Panc1 (cell line): ENCODE results near the gene CYP11A1. TPM values are rescaled to one million over a fixed set of nuclear protein-coding genes. Genes with fewer than 3 reads are reported as not detected.

Source experiments
- ATAC-seq: fragments of 200-7000 bp; cut with Tn5 transposase; 2 replicates; pipeline ENCODE4 v1.9.1; 2020; ENCODE audit warnings: mild to moderate bottlenecking, moderate library complexity
- BruUV-seq: library from RNA; stranded (reverse); fragments of 400-500 nt; replicated peaks from 2 replicates; lab custom pipeline; 2021; lab: Mats Ljungman, UMichigan
- CTCF ChIA-PET: fragments of 300-600 bp; sonication (Branson Sonifier 250); formaldehyde crosslinking; loops from one replicate; lab custom pipeline; 2022; ENCODE audit warnings: antibody characterized with exemption; lab: Charles Lee
- POLR2A ChIA-PET: fragments of 300-600 bp; sonication (Branson Sonifier 250); formaldehyde crosslinking; loops from one replicate; lab custom pipeline; 2022; ENCODE audit warnings: antibody characterized with exemption; lab: Charles Lee
- DNase-seq: peaks from one replicate; pipeline ENCODE4 v3.0.0-alpha.2; 2010; ENCODE audit warnings: low read depth, low spot score
- H3K27ac ChIP-seq: 2 replicates; pipeline ENCODE4 v1.5.1; 2011; ENCODE audit warnings: mild to moderate bottlenecking, low read length, inconsistent platforms
- H3K27me3 ChIP-seq: fragments of 200-500 bp; sonication (Bioruptor generic); 2 replicates; pipeline ENCODE4 v1.6.0; 2014; ENCODE audit warnings: low read length, inconsistent platforms; ENCODE audit not compliant: control insufficient read depth, insufficient read depth
- H3K36me3 ChIP-seq: fragments of 200-500 bp; sonication (Bioruptor generic); 2 replicates; pipeline ENCODE4 v1.5.1; 2014; ENCODE audit warnings: inconsistent platforms, mild to moderate bottlenecking, low read length, moderate library complexity; ENCODE audit not compliant: control insufficient read depth, insufficient read depth
- H3K4me1 ChIP-seq: 2 replicates; pipeline ENCODE4 v1.5.1; 2011; ENCODE audit warnings: inconsistent platforms, mild to moderate bottlenecking, low read length, moderate library complexity; ENCODE audit not compliant: control insufficient read depth, insufficient read depth
- H3K4me3 ChIP-seq, 2 experiments: 2 replicates each; pipeline ENCODE4 v1.5.1; 2011 to 2012; ENCODE audit warnings: low read depth in 2 of 2, low read length in 2 of 2, mild to moderate bottlenecking in 2 of 2, inconsistent platforms in 1 of 2, moderate library complexity in 1 of 2
- H3K9me3 ChIP-seq: fragments of 200-500 bp; sonication (Bioruptor generic); 2 replicates; pipeline ENCODE4 v1.5.1; 2014; ENCODE audit warnings: low read depth, mild to moderate bottlenecking, inconsistent platforms, low read length, moderate library complexity; ENCODE audit not compliant: control insufficient read depth, insufficient read depth
- POLR2AphosphoS5 ChIP-seq: IDR thresholded peaks from 2 replicates; pipeline ENCODE4 v1.6.1; 2012; ENCODE audit warnings: mild to moderate bottlenecking, low read depth, low read length, moderate library complexity
- SIN3A ChIP-seq: IDR thresholded peaks from 2 replicates; pipeline ENCODE4 v1.6.1; 2012; ENCODE audit warnings: low read depth, mild to moderate bottlenecking, low read length, moderate library complexity, borderline replicate concordance; ENCODE audit not compliant: insufficient read depth
- TCF7L2 ChIP-seq: IDR thresholded peaks from 2 replicates; pipeline ENCODE4 v1.6.1; 2011; ENCODE audit warnings: mild to moderate bottlenecking, low read depth, low read length, inconsistent platforms
- in situ Hi-C: cut with HindIII; loops from 2 replicates; pipeline ENCODE4 v1.10.0; 2016; ENCODE audit warnings: low sequenced_read_pairs, low pct_unique_long_range_greater_than_20kb
- intact Hi-C: fragments of 100-400 bp; cut with micrococcal nuclease; formaldehyde crosslinking; loops from one replicate; pipeline ENCODE4 v1.10.0; 2022; ENCODE audit not compliant: unreplicated experiment
- total RNA-seq: library from RNA; stranded (reverse); gene quantifications from one replicate; pipeline ENCODE4 v1.2.1, GENCODE V29; 2021; ENCODE audit not compliant: unreplicated experiment
- TF ChIP-seq, protein P1 (sequence below): fragments of 450-650 bp; IDR thresholded peaks from 2 replicates; pipeline ENCODE4 v1.5.1; 2017; ENCODE audit warnings: mild to moderate bottlenecking
- TF ChIP-seq, protein P2 (sequence below), 2 experiments: IDR thresholded peaks; 2 replicates each; pipeline ENCODE4 v1.6.1; 2011 to 2012; ENCODE audit warnings: low read depth in 2 of 2, control low read depth in 1 of 2, low read length in 1 of 2, mild to moderate bottlenecking in 1 of 2, moderate library complexity in 1 of 2; ENCODE audit not compliant: insufficient read depth in 1 of 2

CYP11A1 gene
- total RNA-seq, 1 experiment from 2014 or later: 0.57 TPM

DNA sequence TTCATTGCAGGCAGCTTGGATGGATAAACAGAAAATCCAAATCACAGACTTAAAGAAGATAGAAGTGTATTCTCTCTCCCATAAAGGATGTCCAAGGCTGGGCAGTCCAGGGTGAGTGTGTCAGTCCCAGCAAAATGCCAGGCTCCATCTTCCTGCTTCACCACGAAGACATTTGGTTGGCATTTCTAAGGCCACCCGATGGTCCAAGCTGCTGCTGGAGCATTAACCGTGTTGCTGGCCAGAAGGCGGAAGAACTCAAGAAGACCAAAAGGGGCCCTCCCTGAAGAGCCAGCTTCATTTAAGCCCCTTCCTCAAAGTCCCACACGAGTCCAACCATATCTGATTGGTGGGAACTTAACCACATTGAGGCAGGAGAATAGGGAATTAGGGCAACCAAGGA is 3.0 kb upstream of the CYP11A1 start:
- in situ Hi-C loops: loop anchor here (10.0 kb wide), 1 partner anchor 124 kb away; no protein-coding TSS in a partner anchor

DNA sequence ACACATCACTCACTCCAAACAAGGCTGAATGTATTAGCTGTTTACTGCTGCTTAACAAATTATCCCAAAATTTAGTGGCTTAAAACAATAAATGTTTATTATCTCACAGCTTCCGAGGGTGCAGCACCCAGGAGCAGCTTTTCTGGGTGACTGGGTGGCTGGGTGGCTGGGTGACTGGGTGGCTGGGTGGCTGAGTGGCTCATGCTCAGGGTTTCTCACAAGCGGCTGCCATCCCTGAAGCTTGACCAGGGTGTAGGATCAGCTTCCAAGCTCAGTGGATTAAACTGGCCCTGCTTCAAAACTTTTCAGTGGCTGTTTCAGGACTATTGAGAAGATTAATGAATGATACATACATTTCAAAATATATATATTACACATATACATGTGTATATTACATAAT is 2.3 kb upstream of the CYP11A1 start:
- H3K4me1 ChIP-seq: peaks cover 9% of the 10 kb centered on the region
- no peaks in the 10 kb centered on the region; the same call in 1 of the 2 replicates for H3K27me3 ChIP-seq
- no peaks in the 10 kb centered on the region for H3K9me3 ChIP-seq
- in situ Hi-C loops (loop anchor here (10.0 kb wide), 1 partner anchor 125 kb away; no protein-coding TSS in a partner anchor), intact Hi-C loops (loop anchor here (5.0 kb wide), 3 partner anchors 118 to 263 kb away; partner anchors contain the start of gene CLK3)
- TF ChIP-seq, protein P1, sequence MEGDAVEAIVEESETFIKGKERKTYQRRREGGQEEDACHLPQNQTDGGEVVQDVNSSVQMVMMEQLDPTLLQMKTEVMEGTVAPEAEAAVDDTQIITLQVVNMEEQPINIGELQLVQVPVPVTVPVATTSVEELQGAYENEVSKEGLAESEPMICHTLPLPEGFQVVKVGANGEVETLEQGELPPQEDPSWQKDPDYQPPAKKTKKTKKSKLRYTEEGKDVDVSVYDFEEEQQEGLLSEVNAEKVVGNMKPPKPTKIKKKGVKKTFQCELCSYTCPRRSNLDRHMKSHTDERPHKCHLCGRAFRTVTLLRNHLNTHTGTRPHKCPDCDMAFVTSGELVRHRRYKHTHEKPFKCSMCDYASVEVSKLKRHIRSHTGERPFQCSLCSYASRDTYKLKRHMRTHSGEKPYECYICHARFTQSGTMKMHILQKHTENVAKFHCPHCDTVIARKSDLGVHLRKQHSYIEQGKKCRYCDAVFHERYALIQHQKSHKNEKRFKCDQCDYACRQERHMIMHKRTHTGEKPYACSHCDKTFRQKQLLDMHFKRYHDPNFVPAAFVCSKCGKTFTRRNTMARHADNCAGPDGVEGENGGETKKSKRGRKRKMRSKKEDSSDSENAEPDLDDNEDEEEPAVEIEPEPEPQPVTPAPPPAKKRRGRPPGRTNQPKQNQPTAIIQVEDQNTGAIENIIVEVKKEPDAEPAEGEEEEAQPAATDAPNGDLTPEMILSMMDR: no peak
- TF ChIP-seq, protein P2, sequence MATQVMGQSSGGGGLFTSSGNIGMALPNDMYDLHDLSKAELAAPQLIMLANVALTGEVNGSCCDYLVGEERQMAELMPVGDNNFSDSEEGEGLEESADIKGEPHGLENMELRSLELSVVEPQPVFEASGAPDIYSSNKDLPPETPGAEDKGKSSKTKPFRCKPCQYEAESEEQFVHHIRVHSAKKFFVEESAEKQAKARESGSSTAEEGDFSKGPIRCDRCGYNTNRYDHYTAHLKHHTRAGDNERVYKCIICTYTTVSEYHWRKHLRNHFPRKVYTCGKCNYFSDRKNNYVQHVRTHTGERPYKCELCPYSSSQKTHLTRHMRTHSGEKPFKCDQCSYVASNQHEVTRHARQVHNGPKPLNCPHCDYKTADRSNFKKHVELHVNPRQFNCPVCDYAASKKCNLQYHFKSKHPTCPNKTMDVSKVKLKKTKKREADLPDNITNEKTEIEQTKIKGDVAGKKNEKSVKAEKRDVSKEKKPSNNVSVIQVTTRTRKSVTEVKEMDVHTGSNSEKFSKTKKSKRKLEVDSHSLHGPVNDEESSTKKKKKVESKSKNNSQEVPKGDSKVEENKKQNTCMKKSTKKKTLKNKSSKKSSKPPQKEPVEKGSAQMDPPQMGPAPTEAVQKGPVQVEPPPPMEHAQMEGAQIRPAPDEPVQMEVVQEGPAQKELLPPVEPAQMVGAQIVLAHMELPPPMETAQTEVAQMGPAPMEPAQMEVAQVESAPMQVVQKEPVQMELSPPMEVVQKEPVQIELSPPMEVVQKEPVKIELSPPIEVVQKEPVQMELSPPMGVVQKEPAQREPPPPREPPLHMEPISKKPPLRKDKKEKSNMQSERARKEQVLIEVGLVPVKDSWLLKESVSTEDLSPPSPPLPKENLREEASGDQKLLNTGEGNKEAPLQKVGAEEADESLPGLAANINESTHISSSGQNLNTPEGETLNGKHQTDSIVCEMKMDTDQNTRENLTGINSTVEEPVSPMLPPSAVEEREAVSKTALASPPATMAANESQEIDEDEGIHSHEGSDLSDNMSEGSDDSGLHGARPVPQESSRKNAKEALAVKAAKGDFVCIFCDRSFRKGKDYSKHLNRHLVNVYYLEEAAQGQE (IDR thresholded peaks at IDR 0.05; ENCODE audit: insufficient read depth in 1 of 2, low read depth in 2 of 2, low read length in 1 of 2): no peak
- no peak for TF ChIP-seq POLR2AphosphoS5
- DNase-seq (no peak), ATAC-seq (no peak)
- BruUV-seq: no TSS peak
- H3K4me3 ChIP-seq: no peak overlapping the region
- ChIA-PET POLR2A (no interaction called here), CTCF (interaction anchor here (0.6 kb wide), 1 partner anchor 317 kb away, joined by 6 read pairs; no protein-coding TSS in a partner anchor)
- no peak overlapping the region for H3K27ac ChIP-seq
- H3K36me3 ChIP-seq: no peaks in the 10 kb centered on the region

More for the DNA sequence above, 3.0 kb upstream of the CYP11A1 start:
- H3K36me3 ChIP-seq: no peaks in the 10 kb centered on the region
- POLR2A ChIA-PET: no interaction called here
- intact Hi-C loops: loop anchor here (5.0 kb wide), 3 partner anchors 117 to 262 kb away; partner anchors contain the start of gene CLK3
- H3K9me3 ChIP-seq: no peaks in the 10 kb centered on the region
- H3K4me1 ChIP-seq: peaks cover 9% of the 10 kb centered on the region
- no peak overlapping the region for H3K27ac ChIP-seq
- TF ChIP-seq SIN3A (no peak), POLR2AphosphoS5 (no peak), TCF7L2 (no peak)
- TF ChIP-seq, protein P2 (IDR thresholded peaks at IDR 0.05; ENCODE audit: insufficient read depth in 1 of 2, low read depth in 2 of 2, low read length in 1 of 2): no peak
- TF ChIP-seq, protein P1: no peak
- no peaks in the 10 kb centered on the region; the same call in 1 of the 2 replicates for H3K27me3 ChIP-seq
- ATAC-seq (no peak), DNase-seq (no peak)
- CTCF ChIA-PET: no interaction called here
- no TSS peak for BruUV-seq
- no peak overlapping the region for H3K4me3 ChIP-seq
